GM18520 (cell line): ENCODE results near the gene SPTBN4.
"Not testable (repeated sequence)": the region's sequence is repeated elsewhere in the genome, so short reads cannot be mapped to it uniquely, and the experiment has no call there.

Source experiments
- ATAC-seq: cut with Tn5 transposase; IDR thresholded peaks from one replicate; pipeline ENCODE4 v1.9.1; 2021; ENCODE audit not compliant: unreplicated experiment

SPTBN4 gene

DNA sequence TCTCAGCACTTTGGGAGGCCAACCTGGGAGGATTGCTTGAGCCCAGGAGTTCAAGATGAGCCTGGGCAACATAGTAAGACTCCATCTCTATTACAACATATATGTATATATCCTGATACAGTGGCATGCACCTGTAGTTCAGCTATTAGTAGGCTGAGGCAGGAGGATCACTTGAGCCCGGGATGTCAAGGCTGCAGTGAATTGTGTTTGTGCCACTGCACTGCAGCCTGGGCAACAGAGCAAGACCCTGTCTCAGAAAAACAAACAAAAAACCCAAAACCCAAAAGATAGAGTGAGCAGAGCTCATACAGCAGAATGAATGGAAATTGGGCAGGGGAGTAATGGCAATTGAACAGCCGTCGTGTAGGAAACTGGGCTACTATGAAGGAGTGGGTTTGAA lies 92.6 kb downstream of the SPTBN4 start:
- ATAC-seq: no peak

DNA sequence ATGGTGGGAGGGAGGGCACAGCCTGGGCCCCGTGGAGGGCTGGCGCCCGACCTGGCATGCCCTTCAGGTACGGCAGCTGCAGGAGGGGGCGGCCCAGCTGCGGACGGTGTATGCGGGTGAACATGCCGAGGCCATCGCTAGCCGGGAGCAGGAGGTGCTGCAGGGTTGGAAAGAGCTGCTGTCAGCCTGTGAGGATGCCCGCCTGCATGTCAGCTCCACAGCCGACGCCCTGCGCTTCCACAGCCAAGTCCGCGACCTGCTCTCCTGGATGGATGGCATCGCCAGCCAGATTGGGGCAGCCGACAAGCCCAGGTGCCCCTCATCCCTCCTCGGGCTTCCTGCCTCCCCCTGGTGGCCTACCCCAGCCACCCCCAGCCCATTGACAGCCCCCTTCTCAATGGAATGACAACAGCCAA lies 93.3 kb downstream of the SPTBN4 start:
- ATAC-seq: no peak

DNA sequence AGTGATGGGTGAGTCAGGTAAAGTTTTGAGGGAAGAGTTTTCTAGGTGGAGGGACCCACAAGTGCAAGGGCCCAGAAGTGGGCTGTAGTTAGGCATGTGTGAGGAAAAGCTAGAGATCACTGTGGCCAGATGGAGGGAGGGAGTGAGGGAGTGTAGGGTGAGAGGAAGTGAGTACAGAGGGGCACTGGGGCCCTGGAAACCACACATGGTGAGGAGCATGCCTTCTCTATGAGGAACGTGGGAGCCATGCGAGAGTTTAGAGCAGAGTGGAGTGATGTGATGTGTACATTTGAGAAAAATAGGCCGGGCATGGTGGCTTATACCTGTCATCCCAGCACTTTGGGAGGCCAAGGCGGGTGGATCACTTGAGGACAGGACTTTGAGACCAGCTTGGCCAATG lies 95.1 kb downstream of the SPTBN4 start:
- ATAC-seq: no peak

DNA sequence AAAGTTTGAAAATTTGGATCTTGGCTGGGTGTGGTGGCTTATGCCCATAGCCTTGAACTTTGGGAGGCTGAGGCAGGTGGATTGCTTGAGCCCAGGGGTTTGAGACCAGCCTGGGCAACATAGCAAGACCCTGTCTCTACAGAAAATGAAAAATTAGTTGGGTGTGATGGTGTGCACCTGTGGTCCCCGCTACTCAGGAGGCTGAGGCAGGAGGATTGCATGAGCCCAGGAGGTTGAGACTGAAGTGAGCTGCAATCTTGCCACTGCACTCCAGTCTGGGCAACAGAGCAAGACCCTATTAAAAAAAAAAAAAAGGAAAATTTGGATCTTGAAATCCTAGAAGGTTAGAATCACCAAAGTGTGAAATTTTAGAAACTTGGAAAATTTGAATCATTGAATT lies 97.7 kb downstream of the SPTBN4 start:
- not testable (repeated sequence) for ATAC-seq

GRCh38 chr19:40565355-40565754 lies 98.6 kb downstream of the SPTBN4 start:
- no peak for ATAC-seq

GRCh38 chr19:40565910-40566495 lies 99.2 kb downstream of the SPTBN4 start:
- no peak for ATAC-seq

DNA sequence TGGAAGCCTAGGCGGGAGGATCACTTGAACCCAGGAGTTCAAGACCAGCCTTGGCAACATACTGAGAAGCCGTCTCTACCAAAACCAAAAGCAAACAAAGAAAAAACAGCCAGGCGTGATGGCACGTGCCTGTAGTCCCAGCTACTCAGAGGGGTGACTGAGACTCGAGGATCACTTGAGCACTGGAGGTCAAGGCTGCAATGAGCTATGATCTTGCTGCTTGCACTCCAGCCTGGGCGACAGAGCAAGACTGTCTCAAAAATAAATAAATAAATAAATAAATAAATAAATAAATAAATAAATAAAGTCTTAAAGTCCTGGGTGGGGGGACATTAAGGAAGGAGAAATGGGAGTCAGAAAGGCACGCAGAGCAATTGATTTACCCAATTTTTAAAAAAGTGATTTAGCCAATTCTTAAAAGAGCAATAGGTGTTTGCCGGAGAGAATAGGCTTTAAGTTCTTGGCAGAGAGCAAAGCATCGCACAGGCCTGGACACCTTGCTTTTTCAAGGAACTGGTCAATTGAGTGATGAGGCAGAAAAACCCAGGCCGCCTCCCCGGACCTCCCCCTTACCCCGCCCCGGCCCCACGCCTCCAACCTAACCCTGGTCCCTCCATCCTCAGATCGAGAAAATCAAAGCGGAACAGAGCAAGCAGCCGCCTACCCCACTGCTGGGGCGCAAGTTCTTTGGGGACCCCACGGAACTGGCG lies 100.4 kb downstream of the SPTBN4 start:
- ATAC-seq: no peak

DNA sequence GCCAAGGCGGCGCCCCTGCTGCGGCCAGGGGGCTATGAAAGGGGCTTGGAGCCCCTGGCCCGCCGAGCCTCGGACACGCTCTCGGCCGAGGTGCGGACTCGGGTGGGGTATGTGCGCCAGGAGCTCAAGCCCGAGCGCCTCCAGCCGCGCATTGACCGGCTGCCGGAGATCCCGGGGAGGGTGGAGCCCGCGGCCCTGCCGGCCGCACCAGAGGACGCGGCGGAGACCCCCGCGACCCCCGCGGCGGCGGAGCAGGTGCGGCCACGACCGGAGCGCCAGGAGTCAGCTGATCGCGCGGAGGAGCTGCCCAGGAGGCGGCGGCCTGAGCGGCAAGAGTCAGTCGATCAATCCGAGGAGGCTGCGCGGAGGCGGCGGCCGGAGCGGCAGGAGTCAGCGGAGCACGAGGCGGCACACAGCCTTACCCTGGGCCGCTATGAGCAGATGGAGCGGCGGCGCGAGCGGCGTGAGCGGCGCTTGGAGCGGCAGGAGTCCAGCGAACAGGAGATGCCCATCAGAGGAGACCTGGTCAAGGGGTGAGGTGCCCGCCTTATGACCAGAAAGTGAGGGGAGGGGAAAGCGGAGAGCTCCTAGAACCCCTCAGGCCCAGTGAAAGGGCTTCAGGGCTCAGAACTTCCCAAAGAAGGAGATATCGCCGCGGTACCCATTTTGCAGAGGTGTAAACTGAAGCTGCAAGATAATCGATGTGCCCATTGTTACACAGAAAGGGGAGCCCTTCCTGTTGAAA lies 101.1 kb downstream of the SPTBN4 start:
- no peak for ATAC-seq

DNA sequence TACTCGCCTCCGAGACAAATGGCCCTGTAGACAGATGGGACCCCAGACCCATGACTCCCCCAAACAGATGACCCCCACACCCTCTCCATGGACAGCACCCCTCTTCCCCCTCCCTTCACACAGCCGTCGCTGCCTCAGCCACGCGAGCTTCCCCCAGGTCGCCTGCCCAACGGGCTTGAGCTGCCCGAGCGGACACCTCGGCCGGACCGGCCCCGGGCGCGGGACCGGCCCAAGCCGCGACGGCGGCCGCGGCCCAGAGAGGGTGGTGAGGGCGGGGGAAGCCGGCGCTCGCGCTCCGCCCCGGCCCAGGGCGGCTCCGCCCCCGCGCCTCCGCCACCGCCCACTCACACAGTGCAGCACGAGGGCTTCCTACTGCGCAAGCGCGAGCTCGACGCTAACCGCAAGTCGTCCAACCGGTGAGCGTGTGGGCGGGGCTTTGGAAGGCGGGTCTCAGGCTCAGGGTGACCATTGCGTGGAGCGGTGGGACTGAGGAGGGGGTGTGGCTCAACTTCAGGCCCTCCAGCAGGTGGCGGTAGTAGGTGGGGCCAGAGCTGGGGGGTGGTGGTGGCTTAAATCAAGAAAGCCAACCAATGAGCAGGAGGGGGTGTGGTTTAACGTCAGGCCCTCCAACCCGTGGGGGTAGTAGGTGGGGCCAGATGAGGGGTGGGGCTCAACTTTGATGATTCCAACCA lies 103.7 kb downstream of the SPTBN4 start:
- peak; percentile 81 for ATAC-seq

DNA sequence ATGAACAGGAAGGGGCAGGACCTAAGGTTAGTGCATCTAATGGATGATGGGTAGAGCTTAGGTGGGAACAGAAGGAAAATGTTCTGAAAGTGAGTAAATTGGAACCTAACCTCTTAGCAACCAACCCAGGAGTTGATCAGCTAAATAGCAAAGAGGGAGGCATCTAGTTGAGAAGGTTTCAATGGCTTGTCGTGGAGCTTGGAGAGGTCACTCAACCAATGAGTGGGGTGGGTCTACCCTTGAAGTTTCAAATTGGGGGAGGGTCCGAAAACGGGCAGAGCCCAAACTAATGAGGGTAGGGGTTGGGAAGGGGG lies 104.2 kb downstream of the SPTBN4 start:
- no peak for ATAC-seq

- ATAC-seq: no peak
These were observed 105.2 kb downstream of the SPTBN4 start for GRCh38 chr19:40571831-40572495.

DNA sequence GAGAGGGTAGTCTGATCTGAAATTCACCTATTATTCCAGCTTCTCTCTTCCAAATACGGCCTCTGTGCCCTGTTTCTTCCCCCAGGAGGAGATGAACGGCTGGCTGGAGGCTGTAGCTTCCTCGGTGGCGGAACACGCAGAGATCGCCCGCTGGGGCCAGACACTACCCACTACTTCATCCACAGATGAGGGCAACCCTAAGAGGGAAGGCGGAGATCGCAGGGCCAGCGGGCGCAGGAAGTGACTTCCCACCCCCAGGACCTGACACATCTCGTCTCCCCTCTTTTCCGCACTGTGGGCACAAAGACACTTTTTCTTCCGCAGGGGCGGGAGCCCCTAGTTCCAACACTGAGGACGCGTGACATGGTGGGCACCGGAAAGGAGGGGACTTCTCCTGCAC lies 108.5 kb downstream of the SPTBN4 start:
- ATAC-seq: no peak

DNA sequence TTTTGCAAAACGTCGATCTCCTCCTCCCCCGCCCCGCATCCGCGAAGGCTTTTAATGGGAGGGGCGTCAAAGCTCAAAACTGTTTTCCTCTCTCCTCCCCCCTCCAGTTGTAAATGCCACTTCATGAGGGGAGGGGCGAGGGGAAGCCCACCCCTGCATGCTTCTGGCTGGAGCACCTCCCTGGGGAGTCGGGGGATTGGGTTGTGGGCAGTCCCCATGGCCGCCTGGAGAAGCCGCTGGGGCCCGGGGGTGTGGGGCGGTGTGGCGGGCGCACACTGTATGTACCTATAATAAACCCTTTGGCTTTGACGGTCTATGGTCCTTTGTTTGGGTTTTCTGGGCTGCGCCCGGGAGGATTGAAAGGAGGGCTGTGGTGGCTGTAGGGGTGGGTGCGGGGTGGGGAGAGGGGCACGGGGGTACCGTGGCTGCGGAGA lies 109.4 kb downstream of the SPTBN4 start:
- no peak for ATAC-seq

- peak; percentile 94 for ATAC-seq
These were observed 110.0 kb downstream of the SPTBN4 start, which contains the start of gene SHKBP1 for GRCh38 chr19:40576585-40577451. TSS of gene SHKBP1 (plus strand) at chr19:40576873. CDS start at chr19:40576900, 27 bp downstream.

- no peak for ATAC-seq
These were observed 111.7 kb downstream of the SPTBN4 start for GRCh38 chr19:40578442-40578908.

DNA sequence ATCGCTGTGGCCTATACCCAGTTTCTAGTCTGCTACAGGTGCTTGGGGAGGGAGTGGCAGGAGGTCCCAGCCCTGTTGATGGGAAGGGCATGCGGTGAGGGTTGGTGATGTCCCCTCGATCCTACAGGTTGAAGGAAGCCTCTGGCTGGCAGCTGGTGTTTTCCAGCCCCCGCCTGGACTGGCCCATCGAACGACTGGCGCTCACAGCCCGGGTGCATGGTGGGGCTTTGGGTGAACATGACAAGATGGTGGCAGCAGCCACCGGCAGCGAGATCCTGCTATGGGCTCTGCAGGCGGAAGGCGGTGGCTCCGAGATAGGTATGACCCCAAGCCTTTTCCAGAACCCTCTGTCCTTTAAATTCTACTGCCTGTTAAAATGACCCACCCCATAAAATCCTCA lies 113.8 kb downstream of the SPTBN4 start:
- no peak for ATAC-seq

GRCh38 chr19:40581531-40581930 lies 114.7 kb downstream of the SPTBN4 start:
- no peak for ATAC-seq

- no peak for ATAC-seq
These were observed 115.7 kb downstream of the SPTBN4 start for GRCh38 chr19:40582467-40582866.

GRCh38 chr19:40583283-40583682 lies 116.5 kb downstream of the SPTBN4 start:
- no peak for ATAC-seq

DNA sequence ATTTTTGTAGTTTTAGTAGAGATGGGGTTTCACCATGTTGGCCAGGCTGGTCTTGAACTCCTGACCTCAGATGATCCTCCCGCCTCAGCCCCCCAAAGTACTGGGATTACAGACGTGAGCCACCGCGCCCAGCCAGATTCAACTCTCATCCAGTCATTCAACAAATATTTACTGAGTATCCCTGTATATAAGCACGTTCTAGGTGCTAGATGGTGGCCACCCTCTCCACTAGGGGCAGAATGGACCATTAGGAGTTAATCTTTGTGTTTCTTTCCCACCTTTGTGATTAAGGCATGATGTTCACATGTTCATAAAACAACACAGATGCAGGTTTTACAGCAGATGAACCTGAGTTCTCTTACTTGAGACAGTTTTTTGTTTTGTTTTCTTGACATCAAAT lies 117.2 kb downstream of the SPTBN4 start:
- no peak for ATAC-seq
